Tibial nerve (tissue), 3 donors: ENCODE results near the gene KCNQ1.

Source experiments
- POLR2A ChIP-seq, 2 donors: fragments of 450-650 bp; IDR thresholded peaks; one replicate each; pipeline ENCODE4 v1.6.1; 2017; ENCODE audit warnings: antibody characterized with exemption in 2 of 2, mild to moderate bottlenecking in 2 of 2, moderate library complexity in 2 of 2
- TF ChIP-seq, protein P1 (sequence below), 5 experiments: fragments of 200-600 bp in 3 of 5; fragments of 450-650 bp in 2 of 5; sonication (generic) in 3 of 5; IDR thresholded peaks; one replicate each; pipeline ENCODE4 v1.5.1; 2016 to 2019; ENCODE audit warnings: antibody characterized with exemption in 5 of 5, mild to moderate bottlenecking in 3 of 5, moderate library complexity in 2 of 5

DNA sequence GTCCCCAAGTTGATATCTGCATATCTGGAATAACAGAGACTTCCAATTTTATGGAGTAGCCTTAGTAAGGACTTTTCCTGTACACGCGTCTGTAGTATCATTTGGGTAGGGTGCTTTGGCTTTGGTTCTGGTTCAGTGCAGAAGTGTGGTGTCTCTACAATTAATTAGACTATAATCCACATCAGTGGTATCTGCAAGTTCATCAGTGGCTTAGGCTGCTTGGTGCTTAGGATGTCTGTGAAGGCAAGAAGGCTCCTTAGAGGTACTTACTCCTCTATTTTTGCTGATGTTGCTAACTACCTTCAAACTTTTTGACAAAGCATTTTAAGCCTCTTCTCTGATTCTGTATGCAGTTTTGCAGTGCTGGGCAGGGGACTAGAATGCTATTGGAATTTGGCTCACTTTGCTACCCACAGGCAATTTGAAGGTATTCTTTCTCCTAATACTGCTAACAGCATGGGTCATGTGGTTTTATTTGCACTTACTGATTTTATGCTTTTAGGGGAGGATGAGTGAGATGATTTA, 205.6 kb downstream of the KCNQ1 start:
- TF ChIP-seq, protein P1, sequence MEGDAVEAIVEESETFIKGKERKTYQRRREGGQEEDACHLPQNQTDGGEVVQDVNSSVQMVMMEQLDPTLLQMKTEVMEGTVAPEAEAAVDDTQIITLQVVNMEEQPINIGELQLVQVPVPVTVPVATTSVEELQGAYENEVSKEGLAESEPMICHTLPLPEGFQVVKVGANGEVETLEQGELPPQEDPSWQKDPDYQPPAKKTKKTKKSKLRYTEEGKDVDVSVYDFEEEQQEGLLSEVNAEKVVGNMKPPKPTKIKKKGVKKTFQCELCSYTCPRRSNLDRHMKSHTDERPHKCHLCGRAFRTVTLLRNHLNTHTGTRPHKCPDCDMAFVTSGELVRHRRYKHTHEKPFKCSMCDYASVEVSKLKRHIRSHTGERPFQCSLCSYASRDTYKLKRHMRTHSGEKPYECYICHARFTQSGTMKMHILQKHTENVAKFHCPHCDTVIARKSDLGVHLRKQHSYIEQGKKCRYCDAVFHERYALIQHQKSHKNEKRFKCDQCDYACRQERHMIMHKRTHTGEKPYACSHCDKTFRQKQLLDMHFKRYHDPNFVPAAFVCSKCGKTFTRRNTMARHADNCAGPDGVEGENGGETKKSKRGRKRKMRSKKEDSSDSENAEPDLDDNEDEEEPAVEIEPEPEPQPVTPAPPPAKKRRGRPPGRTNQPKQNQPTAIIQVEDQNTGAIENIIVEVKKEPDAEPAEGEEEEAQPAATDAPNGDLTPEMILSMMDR (IDR thresholded peaks at IDR 0.05), result no peak
- no peak for TF ChIP-seq POLR2A (IDR thresholded peaks at IDR 0.05)
